NCI-H524 (cell line): ENCODE results near the gene BRWD1.
A peak's percentile ranks its signal among the peaks of the same experiment; 100 is the strongest.

Source experiments
- DNase-seq, 2 experiments: peaks; one replicate each; lab custom pipeline; 2025; lab: John Stamatoyannopoulos, UW

BRWD1 gene

DNA sequence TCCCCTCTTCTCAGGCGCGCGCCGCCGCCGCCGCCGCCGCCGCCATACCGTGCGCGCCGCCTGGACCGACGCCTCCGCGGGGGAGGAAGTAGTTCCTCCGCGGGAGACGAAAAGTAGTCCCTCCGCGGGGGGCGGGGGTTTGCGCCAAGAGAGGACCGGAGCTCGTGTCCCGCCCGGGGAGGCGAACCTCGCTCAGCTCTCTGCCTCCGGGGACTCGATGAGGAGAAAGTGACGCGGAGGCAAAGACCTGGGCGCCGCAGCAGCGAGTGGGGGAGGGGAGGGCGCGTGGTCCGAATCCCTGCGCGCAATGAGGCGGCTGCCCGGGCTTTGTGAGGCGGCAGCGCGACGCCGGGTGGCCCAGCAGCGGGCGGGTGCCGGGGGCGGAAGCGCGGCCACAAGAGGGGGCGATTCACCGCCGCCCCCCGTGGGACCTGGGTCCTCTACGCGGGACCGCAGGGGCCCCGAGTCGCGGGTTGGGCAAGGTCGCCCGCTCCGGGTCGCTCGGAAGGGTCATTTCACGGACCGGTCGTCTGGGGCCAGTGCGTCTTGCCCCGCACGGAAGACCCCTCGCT, at the start of gene BRWD1:
Gene BRWD1, minus strand, starts transcription at position 62 of the 572 bp plus-strand sequence. CDS start 141 bp downstream, outside the sequence.
- peak; percentile 77 to 95 for DNase-seq

DNA sequence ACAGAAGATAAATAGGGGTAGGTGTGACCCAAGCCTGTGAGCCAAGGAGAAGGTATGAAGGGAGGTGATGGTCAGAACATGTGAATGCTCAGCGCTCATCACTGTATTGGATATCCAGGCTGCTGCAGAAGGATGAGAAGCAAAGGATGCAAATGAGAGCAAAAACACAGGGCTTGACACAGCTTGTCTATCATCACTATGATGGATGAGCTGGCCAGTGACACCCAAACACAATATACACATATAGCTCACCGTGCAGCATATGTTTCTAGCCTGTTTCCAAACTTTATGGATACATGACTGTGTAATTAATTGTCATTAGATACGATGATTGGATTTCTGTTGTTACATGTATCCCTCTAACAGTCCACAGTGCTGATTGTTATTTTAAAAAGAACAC, 49.3 kb upstream of the BRWD1 start:
- DNase-seq: no peak

DNA sequence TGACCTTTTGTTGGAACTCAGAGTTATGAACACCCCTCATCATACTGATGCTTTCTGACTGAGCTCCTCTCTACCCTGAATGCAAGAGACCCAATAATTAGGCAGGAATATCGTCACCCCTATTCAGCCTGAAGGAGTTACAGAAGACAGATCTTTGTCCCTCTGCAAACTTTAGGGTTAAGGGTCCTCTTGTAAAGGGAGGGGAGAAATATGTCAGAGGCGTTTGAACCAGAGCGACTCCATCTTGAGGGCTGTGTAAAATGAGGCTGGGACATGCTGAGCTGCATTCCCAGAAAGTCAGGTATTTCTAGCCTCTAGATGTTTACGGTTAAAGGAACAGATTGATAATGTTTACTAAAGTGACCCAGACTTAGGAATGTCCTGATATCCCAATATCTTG, 46.0 kb upstream of the BRWD1 start:
- no peak for DNase-seq

DNA sequence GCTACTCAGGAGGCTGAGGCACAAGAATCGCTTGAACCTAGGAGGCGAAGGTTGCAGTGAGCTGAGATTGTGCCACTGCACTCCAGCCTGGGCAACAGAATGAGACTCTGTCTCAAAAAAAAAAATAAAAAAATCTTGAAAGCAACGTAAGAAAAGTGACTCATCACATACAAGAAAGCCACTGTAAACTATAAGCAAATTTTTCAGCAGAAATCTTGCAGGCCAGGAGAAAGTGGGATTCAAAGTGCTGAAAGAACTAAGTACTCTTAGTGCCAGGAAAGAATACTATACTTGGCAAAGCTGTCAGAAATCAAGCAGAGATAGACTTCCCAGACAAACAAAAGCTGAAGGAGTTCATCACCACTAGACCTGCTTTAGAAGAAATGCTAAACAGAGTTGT, 39.9 kb upstream of the BRWD1 start:
- no peak for DNase-seq

DNA sequence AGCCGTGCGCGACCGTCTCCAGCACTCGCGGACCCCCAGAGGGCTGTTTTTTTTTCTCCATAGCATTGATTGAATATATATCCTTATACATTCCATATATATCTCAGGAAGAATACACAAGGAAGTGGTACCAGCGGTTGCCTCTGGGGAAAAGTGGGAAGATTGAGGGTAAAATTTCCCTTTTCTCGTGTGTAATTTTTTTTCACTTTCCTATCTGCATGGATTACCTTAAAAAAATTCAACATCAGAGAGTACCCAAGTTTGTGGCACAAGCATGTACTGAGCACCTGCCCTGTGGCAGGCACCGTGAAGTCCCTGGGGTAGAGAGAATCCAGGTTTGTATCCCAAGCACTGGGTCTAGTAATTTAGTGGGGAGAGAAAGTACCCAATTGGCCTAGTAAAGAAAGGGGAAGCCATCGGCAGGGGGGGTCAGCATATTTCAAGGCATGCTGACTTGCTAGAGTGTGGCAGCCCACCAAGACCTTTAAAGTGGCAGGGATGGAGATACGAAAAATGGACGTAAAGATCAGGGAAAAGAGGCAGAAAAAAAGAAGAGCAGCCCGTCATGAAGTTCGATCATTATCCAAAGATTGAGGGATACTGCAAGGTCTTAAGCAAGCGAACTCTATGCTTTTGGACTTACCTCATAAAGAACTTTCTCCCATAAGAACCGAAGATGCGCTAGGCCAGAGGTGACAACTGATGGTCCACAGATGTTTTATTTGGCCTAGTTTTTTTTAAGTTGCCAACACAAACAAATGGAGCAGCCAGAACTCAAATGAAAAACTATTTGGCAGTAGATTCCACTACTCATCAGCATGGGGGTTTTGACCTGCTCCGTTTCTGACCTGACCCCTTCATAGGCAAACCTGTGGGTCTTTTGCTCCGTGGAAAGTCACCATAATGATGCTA, 36.9 kb upstream of the BRWD1 start:
- no peak for DNase-seq

DNA sequence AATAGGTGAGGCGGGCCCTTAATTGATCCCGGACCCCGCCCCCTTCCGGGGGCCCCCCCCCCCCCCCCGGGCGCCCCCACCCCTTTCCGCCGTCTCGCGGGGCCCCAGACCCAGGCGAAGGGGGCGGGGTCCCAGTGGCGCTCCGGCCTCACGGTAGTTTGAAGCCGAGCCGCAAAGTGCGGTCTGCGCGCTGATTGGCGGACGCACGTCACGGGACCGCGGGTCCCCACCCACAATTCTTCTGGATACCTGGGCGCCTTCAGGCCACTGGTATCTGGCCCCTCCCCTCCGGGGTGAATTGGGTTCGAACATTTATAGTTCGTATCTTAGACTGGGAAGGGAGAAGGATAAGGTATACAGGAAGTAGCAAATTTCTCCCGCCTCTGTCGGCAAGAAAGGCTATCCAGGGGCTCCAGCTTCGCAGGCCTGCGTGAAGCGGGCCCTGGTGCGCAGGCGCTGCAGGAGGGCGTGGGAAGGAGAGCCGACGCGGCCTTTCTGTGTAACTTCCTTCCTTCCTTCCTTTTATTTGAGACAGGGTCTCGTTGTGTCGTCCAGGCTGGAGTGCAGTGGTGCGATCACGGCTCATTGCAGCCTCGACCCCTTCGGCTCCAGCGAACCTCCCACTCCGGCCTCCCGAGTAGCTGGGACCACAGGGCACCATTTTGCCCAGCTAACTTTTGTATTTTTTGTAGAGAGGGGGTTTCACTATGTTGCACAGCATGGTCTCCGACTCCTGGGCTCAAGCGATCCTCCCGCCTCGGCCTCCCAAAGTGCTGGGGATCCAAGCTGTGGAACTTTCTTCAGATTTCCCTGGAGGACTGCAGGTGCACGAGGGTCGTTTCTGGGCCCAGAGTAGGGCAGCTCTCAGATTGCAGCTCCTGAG, 36.0 kb upstream of the BRWD1 start:
- peak; percentile 97 to 98 for DNase-seq

DNA sequence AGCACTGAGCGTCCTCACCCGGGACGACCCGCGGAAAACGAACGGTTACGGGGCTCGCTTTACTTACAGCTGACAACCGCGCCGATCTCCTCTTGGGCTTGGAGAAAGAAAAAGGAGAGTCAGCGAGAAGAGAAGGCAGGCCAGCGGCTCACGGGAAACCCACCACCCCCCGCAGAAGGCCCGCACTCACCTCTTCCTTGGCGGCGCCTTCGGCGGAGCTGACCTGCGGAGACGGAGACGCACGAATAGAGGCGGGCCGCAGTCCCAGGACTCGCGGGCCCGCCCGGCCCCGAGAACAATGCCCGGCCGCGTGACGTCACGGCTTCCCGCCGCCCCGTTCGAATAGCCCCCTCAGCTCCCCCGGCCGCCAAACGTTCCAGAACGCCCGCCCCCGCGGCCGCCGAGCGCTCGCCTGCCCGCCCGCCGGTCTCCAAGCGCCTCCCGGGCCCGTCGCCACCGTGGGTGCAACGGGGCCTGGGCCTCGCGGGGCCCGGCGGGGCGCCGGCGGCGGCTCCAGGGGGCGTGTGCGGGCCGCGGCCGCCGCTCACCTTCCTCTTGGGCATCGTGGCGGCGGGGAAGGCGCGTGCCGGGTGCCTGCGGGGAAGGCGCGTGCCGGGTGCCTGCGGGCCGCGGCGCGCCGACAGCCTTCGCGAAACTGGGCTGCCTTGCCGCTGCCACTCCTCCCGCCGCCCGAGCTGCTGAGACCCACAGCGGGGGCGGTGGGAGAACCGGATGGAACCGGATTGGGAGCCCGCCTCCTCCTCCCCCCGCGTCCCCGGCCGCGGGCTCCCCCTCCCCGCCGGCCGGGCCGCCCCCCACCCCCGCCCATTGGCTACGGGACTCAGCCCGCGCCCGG, 35.2 kb upstream of the BRWD1 start, which contains the start of gene HMGN1:
Gene HMGN1, minus strand, starts transcription at position 734 of the 856 bp plus-strand sequence. Its CDS starts 171 bp downstream, at position 563.
- peak; percentile 97 for DNase-seq

DNA sequence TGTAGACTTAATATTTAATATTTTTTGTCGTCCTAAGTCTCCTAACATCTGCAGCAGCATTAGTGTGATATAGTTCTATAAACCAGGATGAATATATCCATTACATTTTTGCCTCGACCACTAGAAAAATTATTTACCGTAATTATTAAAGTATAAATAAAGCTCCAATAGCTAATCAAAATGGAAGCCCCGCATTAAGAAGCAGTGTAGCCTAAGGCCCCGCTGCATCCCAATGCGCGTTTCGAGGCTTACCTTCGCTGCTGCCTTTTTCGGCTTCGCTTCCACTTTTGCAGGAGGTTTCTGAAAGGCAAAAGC, 34.6 kb upstream of the BRWD1 start:
- DNase-seq: peak; percentile 29 to 57

DNA sequence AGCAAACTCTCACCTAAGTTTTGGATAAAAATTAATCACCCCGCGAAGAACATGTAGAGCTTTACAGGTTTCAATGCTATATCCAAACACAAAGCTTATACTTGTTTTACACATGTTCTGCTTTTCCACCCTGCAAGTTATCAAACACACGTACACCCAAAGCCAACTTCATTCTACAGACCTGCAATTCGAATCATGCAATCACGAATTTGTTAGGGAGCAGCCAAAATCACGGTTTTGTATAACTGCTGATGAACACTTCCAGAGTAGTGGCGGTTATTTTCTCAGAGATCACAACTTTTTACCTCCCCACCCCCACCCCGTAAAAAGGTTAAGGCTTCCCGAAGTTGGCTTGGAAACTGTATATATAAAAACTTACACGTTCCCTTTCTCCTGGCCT, 34.1 kb upstream of the BRWD1 start:
- no peak for DNase-seq

DNA sequence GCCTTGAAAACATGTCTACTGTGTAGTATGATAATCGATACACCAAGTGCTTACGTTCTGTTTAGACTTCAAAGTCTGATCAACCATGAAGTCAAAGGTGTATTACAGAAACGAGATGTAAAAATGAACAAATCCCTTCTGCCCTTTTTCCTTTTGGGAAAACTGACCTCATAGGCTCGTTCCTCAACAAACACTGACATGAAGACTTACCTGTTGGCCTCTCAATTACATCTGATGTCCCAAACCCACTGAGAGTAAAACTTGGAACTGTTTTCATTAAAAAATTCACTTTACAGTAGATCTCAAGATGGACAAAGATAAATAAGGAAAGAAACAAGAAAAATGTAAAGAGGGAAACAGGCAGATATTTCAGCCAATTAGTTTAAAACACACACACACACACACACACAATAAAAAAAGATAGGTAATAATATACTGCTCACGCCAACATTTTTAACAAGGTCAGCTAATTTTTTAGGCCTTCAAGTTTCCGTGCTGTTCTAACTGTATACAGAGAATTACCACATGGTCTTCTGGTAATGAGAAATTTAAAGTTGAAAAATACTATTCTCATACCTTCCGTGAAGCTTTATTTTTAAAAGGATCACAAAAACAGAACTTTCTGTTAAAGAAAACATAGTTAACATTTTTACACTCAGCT, 33.4 kb upstream of the BRWD1 start:
- DNase-seq: no peak

DNA sequence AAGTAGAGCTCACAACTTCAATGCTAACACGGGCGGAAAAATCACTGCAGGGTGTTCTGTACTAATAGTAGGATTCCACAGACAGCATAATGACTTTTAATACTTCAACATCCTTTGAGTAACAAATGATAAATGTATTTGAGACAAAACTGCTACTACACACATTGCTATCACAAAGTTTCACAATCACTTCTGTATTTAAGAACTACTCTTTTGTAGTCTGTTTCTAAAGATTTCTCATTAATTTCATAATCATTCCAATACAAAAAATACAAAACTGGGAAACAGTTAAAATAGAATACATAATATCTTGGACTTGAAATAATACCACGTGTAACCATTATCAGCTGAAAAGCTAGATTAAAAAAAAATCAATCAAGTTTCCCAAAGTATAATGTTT, 32.8 kb upstream of the BRWD1 start:
- DNase-seq: no peak

DNA sequence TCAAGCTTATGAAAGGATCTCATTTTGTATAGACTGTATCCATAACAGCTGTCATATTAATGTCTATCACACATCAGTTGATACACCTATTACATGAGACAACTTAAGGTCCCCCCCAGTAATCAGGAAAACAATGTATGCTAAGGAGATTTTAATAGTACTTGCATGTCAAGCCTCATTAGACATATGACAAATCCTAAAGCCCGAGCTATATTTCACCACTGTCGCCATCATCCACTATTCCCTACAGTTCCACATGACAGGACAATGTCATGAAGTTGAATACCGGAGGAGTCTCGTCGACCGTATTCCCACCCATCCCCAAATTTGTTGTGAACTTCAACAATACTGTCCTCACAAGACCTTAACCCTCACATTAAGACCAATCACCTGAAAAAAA, 32.0 kb upstream of the BRWD1 start:
- DNase-seq: no peak

DNA sequence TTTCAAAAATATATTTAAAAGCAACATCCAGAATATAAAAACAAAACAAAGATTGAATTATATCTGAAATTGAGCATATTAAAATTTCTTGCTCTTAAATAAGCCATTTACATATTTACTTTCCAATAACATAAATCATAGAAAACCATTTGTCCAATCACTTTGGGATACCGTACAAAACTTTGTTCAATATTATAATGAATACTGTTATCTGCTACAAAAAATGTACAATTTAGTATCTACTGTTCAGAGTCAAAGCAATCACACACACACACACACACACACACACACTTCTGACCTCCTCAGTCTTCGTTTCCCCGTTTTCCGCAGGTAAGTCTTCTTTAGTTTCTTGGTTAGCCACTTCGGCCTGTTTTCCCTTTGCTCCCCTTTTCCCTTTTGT, 31.4 kb upstream of the BRWD1 start:
- no peak for DNase-seq

DNA sequence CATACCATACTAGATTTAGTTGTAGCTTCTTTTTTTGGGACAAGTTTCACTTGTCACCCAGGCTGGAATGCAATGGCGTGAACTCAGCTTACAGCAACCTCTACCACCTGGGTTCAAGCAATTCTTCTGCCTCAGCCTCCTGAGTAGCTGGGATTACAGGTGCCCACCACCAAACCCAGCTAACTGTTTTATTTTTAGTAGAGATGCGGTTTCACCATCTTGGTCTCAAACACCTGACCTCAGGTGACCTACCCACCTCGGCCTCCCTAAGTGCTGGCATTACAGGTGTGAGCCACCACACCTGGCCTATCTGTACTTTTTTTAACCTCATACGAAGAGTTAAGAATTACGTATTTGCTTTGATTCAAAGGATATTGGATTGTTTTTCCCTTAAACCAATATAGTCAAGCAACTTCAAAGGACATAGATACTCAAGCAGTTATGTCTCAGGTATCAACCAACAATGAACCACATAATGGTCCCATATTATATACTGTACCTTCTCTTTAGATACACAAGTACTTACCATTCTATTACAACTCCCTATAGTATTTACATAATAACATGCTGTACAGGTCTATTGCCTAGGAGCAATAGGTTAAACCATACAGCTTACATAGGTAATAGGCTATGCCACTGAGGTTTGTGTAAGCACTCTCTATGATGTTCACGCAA, 28.0 kb upstream of the BRWD1 start:
- no peak for DNase-seq

DNA sequence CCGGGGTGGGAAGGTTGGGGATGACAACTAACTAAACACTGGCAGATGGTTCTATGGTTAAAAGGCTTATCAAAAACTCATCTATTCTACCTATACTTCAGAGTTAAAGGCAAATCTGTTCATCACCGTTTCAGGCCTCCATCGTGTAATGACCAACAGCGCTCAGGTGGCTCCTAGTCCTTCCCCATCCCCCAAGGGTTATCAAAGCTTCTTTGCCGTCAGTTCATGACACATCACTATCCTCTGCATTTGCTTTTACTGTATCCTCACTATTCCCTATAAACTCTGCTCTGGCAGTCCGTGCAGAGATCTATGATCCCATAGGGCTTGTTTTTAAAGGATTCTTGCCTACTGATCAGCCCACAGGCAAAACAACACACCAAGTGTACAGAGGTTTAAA, 27.3 kb upstream of the BRWD1 start:
- DNase-seq: peak in 1 of 2 experiments; percentile 12

DNA sequence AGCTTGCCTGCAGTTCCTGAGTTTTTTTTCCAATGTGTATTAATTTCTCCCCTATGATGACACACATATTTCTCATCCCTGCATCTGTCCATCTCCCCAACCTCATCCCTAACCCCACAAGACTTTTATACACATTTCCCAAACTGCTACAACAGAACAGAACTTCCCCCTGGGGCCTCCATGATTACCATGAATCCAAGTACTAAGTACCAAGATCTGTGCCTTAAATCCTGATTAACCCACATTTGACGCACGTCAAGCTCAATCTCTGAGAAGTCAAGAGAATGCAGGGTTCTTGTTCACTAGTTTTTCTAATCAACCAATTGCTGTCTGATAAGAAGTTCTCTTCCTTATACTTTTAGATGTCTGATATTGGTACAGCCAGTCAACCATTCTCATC, 25.8 kb upstream of the BRWD1 start:
- DNase-seq: no peak

DNA sequence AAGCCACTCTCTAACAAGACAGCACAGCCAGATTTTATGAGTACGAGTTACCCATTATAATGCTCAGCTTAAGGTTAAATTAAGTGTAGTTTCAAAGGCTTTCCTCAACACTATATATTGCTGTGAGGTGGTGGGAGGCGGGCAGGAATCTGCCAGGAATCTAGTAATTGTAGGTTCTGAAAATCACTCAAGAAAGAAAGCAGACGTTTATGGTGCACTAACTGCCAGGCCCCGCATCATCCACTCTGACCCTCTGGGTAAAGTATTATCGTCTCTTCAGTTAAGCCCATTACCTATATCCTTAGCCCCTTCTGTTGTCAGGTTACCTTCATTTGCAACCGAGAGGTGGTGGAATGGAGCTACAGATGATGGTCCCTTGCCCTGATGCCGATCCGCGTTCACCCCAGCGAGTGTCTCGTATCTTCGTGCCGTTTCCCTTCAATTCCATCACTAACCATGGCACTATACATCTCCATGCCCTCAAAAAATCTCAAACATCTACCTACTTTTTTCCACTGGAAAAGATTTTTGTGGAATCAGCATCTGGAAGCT, 23.1 kb upstream of the BRWD1 start:
- DNase-seq: peak; percentile 83 to 85

DNA sequence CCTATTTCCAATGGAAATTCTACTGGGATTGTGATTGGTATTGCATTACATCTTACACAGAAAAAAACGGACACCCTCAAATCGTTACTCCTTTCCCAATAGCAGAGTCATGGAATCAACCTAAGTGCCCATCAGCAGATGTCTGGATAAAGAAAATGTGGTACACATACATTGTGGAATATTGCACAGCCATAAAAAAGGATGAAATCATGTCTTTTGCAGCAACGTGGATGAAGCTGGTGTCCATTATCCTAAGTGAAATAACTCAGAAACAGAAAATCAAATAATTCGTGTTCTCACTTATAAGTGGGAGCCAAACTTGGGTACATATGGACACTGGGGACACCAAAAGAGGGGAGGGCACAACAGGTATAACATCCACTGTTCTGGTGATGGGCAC, 21.2 kb upstream of the BRWD1 start:
- no peak for DNase-seq

DNA sequence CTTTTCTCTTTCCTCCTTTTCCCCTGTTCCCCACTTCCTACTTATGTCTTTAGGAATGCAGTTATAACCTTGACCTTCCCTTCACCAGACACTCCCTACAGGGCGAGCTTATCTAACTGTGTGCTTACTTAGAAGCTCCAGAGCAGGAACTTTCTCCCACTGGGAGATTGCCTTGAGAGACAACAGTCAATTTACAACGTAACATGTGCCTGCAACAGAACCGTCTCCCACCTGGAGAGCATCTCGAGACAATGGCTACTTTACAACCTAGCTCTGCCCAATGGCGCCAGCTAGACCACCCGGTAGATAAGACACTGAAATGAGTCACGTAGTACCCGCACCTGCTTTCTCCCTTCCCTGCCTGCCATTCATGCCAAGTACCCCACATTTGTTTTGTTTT, 18.7 kb upstream of the BRWD1 start:
- DNase-seq: no peak

DNA sequence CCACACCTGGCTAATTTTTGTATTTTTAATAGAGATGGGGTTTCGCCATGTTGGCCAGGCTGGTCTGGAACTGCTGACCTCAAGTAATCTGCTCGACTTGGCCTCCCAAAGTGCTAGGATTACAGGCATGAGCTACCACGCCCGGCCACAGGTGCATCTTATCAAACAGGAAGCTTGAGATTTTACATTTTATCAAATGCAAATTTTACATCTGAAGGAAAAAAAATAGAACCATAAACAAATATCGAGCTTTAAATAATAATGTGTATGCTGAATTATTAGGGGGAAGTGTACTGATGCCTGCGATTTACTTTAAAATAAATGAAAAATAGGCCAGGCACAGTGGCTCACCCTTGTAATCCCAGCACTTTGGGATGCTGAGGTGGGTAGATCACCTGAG, 16.6 kb upstream of the BRWD1 start:
- DNase-seq: no peak
